GM18907 (cell line): Measurements from ENCODE around the gene TAAR1.

Experiments used
- ATAC-seq: cut with Tn5 transposase; IDR thresholded peaks from one replicate; pipeline ENCODE4 v1.9.1; 2021; ENCODE audit warnings: mild to moderate bottlenecking, moderate library complexity; ENCODE audit not compliant: unreplicated experiment

TAAR1 gene

DNA sequence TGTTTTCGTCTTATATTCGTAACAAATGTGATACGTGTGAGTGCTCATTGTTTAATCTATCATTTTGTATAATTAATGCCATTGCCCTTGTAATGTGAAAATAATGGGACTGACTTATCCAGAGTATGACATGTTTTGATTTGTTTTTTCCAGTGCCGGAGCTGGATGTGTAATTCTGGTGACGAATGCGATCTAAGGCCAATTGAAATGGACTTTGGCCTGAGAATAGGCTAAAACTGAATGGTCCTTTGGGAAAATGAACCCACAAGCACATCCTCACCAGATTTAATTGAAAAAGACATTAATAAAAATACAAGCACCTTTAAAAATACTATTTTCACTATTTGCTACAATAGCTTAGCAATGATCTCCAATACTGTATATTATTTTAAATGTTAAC, 62.8 kb downstream of the TAAR1 start:
- no peak for ATAC-seq
